HepG2 (cell line): Measurements from ENCODE around the gene TMX2. TPM values are rescaled to one million over a fixed set of nuclear protein-coding genes. Genes with fewer than 3 reads are reported as not detected.
A peak's percentile ranks its signal among the peaks of the same experiment; 100 is the strongest.

Source experiments
- AGO2 ChIP-seq: fragments of 200-400 bp; formaldehyde crosslinking; optimal IDR thresholded peaks from 2 replicates; pipeline ENCODE3; 2017; ENCODE audit warnings: mild to moderate bottlenecking, low read depth, low read length, moderate library complexity
- BCL6 ChIP-seq: IDR thresholded peaks from 2 replicates; pipeline ENCODE4 v1.6.1; 2016; ENCODE audit warnings: missing genetic modification reagents, missing compliant biosample characterization
- CEBPG ChIP-seq: IDR thresholded peaks from 2 replicates; pipeline ENCODE4 v1.6.1; 2016
- DR1 ChIP-seq: sonication (generic); formaldehyde crosslinking; IDR thresholded peaks from 2 replicates; pipeline ENCODE4 v1.8.0; 2021; ENCODE audit warnings: mild to moderate bottlenecking, missing genetic modification reagents, inconsistent platforms
- HBP1 ChIP-seq: IDR thresholded peaks from 2 replicates; pipeline ENCODE4 v1.6.1; 2016; ENCODE audit warnings: low read depth, control low read depth
- HDAC1 ChIP-seq: sonication (generic); formaldehyde crosslinking; IDR thresholded peaks from 2 replicates; pipeline ENCODE4 v1.5.1; 2020; ENCODE audit warnings: mild to moderate bottlenecking, missing genetic modification reagents
- HMG20A ChIP-seq: IDR thresholded peaks from 2 replicates; pipeline ENCODE4 v1.6.1; 2016; ENCODE audit warnings: borderline replicate concordance
- KDM2A ChIP-seq: sonication (generic); formaldehyde crosslinking; IDR thresholded peaks from 2 replicates; pipeline ENCODE4 v1.4.0; 2020; ENCODE audit warnings: low read depth, missing genetic modification reagents, borderline replicate concordance
- KDM5B ChIP-seq: sonication (generic); formaldehyde crosslinking; IDR thresholded peaks from 2 replicates; pipeline ENCODE4 v1.4.0; 2020; ENCODE audit warnings: missing genetic modification reagents, mild to moderate bottlenecking, borderline replicate concordance
- KLF9 ChIP-seq: IDR thresholded peaks from 2 replicates; pipeline ENCODE4 v1.6.1; 2016; ENCODE audit warnings: low read depth
- MAZ ChIP-seq, 2 experiments: sonication (generic) in 1 of 2; formaldehyde crosslinking in 1 of 2; IDR thresholded peaks; 2 replicates each; pipeline versions ENCODE4 v1.5.0 to v1.6.1; 2012 to 2020; ENCODE audit warnings: low read depth in 2 of 2, mild to moderate bottlenecking in 2 of 2, borderline replicate concordance in 1 of 2, improper control_type of control experiment in 1 of 2, low read length in 1 of 2, missing genetic modification reagents in 1 of 2, moderate library complexity in 1 of 2
- NKX3-1 ChIP-seq: sonication (generic); formaldehyde crosslinking; IDR thresholded peaks from 2 replicates; pipeline ENCODE4 v1.5.0; 2020; ENCODE audit warnings: missing genetic modification reagents
- NONO ChIP-seq, 2 experiments: fragments of 450-650 bp in 1 of 2; sonication (generic) in 1 of 2; formaldehyde crosslinking in 1 of 2; IDR thresholded peaks in 1 of 2; conservative IDR thresholded peaks in 1 of 2; 2 replicates each; pipeline versions ENCODE4 v1.6.1 to v1.8.0; 2017 to 2022; ENCODE audit warnings: mild to moderate bottlenecking in 1 of 2, missing genetic modification reagents in 1 of 2, moderate library complexity in 1 of 2
- ZMYM3 ChIP-seq: sonication (generic); formaldehyde crosslinking; IDR thresholded peaks from 2 replicates; pipeline ENCODE4 v1.5.1; 2020; ENCODE audit warnings: mild to moderate bottlenecking, missing genetic modification reagents
- ZNF256 ChIP-seq: sonication (generic); formaldehyde crosslinking; conservative IDR thresholded peaks from 2 replicates; pipeline ENCODE4 v1.4.0; 2020; ENCODE audit warnings: missing genetic modification reagents
- ZNF275 ChIP-seq: sonication (generic); formaldehyde crosslinking; IDR thresholded peaks from 2 replicates; pipeline ENCODE4 v1.8.0; 2022; ENCODE audit warnings: missing genetic modification reagents, mild to moderate bottlenecking, inconsistent platforms, borderline replicate concordance
- ZNF33A ChIP-seq: sonication (generic); formaldehyde crosslinking; IDR thresholded peaks from 2 replicates; pipeline ENCODE4 v1.5.1; 2020; ENCODE audit warnings: missing genetic modification reagents, mild to moderate bottlenecking, moderate library complexity, borderline replicate concordance
- ZNF33B ChIP-seq: sonication (generic); formaldehyde crosslinking; IDR thresholded peaks from 2 replicates; pipeline ENCODE4 v1.5.1; 2020; ENCODE audit warnings: mild to moderate bottlenecking, missing genetic modification reagents
- ZNF441 ChIP-seq: sonication (generic); formaldehyde crosslinking; IDR thresholded peaks from 2 replicates; pipeline ENCODE4 v1.7.0; 2021; ENCODE audit warnings: missing genetic modification reagents, borderline replicate concordance
- ZNF451 ChIP-seq: sonication (generic); formaldehyde crosslinking; IDR thresholded peaks from 2 replicates; pipeline ENCODE4 v1.5.0; 2020; ENCODE audit warnings: mild to moderate bottlenecking, missing genetic modification reagents
- polyA plus RNA-seq, 8 experiments: library from polyadenylated mRNA; depleted of rRNA in 3 of 8; stranded (reverse) in 7 of 8; unstranded in 1 of 8; fragments of >200 nt; fragmentation: Illumina TruSeq in 4 of 8; extraction: Trizol in 4 of 8; gene quantifications; 2 replicates each; pipeline versions ENCODE4 v1.2.1 to v1.2.3, GENCODE V29; 2011 to 2016; ENCODE audit warnings: low read depth in 4 of 8, missing spikeins in 1 of 8, mixed read lengths in 1 of 8; ENCODE audit not compliant: insufficient read depth in 1 of 8
- total RNA-seq, 5 experiments: library from RNA; depleted of rRNA; stranded (reverse); fragments of >200 nt; fragmentation: Illumina TruSeq; extraction: Trizol; gene quantifications; 2 replicates each; pipeline ENCODE4 v1.2.3, GENCODE V29; 2016; ENCODE audit warnings: low read depth in 1 of 5
- TF ChIP-seq, protein P1 (sequence below): sonication (generic); formaldehyde crosslinking; IDR thresholded peaks from 2 replicates; pipeline ENCODE4 v1.4.0; 2020; ENCODE audit warnings: missing genetic modification reagents
- TF ChIP-seq, protein P2 (sequence below): sonication (generic); formaldehyde crosslinking; IDR thresholded peaks from 2 replicates; pipeline ENCODE4 v1.4.0; 2020; ENCODE audit warnings: missing genetic modification reagents, mild to moderate bottlenecking, borderline replicate concordance

TMX2 gene
- total and polyA plus RNA-seq, 2 of the 13 experiments (the other 11 are each of a cell fraction or from before 2014, with no cell fraction given), result 84.5 to 129 TPM

DNA sequence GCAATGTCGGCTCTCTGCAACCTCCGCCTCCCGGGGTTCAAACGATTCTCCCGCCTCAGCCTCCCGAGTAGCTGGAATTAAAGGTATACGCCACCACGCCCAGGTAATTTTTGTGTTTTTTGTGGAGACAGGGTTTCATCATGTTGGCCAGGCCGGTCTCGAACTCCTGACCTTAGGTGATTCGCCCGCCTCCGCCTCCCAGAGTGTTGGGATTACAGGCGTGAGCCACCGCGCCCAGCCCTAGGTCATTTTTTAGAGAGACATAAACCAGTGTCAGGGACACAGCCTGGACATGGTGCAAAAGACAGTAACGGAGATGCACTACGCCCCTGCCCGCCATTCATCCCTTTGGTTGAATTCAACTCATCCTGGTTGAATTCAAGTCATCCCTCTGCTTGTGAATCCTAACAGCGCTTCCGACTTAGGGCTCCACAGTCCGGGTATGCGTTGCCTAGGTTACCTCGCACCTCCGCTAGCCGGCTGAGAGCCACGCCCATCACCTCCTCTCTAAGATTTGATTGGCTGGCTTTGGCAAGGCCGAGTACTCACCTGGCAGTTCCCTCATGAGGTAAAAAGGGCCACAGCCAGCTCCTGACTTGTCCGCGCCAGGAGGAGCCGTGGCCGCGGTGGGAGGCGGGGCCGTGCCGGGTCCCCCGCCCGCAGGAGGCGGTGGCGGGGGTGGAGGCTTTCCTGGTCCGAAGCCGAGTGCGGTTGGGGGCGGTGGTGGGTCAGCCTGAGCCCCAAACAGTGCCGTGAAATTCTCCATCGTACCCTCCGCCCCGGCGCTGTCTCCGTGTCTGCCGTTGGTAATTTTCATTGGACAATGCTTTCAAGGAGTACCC lies 758 bp upstream of the TMX2 start, which contains the start of gene MED19 (continued):
- TF ChIP-seq ZNF275 (CRISPR knock-in tag) (no peak; the same call in 1 of the 2 replicates), CEBPG (CRISPR knock-in tag) (no peak; the same call in 1 of the 2 replicates), ZMYM3 (no peak), ZNF256 (CRISPR knock-in tag) (no peak), HBP1 (peak; percentile 30; the same call in 1 of the 2 replicates), ZNF33A (CRISPR knock-in tag) (no peak), HDAC1 (CRISPR knock-in tag) (peak; percentile 64; the same call in 1 of the 2 replicates), KDM5B (CRISPR knock-in tag) (peak; percentile 34; the same call in 1 of the 2 replicates), MAZ (IDR thresholded peaks at IDR 0.05; ENCODE audit: borderline replicate concordance, low read depth, low read length) (no peak), MAZ (CRISPR knock-in tag; IDR thresholded peaks at IDR 0.05; ENCODE audit: low read depth) (peak; percentile 1; the same call in 1 of the 2 replicates), HMG20A (CRISPR knock-in tag) (no peak), ZNF451 (peak; percentile 36; the same call in 1 of the 2 replicates), ZNF441 (0 out of 2 replicates have a peak, but pooled peaks have one; percentile 15), KDM2A (CRISPR knock-in tag) (peak; percentile 77), NKX3-1 (CRISPR knock-in tag) (no peak), KLF9 (CRISPR knock-in tag) (peak; percentile 37; the same call in 1 of the 2 replicates), DR1 (CRISPR knock-in tag) (peak; percentile 50), ZNF33B (CRISPR knock-in tag) (peak; percentile 51; the same call in 1 of the 2 replicates), NONO (IDR thresholded peaks at IDR 0.05) (no peak), NONO (CRISPR knock-in tag; conservative IDR thresholded peaks at IDR 0.05) (0 out of 2 replicates have a peak, but pooled peaks have one; percentile 27), AGO2 (peak; percentile 52), BCL6 (CRISPR knock-in tag) (peak; percentile 34; the same call in 1 of the 2 replicates)
- TF ChIP-seq, protein P1, sequence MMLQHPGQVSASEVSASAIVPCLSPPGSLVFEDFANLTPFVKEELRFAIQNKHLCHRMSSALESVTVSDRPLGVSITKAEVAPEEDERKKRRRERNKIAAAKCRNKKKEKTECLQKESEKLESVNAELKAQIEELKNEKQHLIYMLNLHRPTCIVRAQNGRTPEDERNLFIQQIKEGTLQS (CRISPR knock-in tag), result no peak
- TF ChIP-seq, protein P2, sequence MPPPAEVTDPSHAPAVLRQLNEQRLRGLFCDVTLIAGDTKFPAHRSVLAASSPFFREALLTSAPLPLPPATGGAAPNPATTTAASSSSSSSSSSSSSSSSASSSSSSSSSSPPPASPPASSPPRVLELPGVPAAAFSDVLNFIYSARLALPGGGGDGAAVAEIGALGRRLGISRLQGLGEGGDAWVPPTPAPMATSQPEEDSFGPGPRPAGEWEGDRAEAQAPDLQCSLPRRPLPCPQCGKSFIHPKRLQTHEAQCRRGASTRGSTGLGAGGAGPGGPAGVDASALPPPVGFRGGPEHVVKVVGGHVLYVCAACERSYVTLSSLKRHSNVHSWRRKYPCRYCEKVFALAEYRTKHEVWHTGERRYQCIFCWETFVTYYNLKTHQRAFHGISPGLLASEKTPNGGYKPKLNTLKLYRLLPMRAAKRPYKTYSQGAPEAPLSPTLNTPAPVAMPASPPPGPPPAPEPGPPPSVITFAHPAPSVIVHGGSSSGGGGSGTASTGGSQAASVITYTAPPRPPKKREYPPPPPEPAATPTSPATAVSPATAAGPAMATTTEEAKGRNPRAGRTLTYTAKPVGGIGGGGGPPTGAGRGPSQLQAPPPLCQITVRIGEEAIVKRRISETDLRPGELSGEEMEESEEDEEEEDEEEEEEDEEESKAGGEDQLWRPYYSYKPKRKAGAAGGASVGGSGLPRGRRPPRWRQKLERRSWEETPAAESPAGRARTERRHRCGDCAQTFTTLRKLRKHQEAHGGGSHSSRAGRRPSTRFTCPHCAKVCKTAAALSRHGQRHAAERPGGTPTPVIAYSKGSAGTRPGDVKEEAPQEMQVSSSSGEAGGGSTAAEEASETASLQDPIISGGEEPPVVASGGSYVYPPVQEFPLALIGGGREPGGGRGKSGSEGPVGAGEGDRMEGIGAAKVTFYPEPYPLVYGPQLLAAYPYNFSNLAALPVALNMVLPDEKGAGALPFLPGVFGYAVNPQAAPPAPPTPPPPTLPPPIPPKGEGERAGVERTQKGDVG, result 0 out of 2 replicates have a peak, but pooled peaks have one; percentile 4
